HepG2 (cell line): ENCODE measurements around the gene WDR27. TPM values are rescaled to one million over a fixed set of nuclear protein-coding genes. Genes with fewer than 3 reads are reported as not detected.

ENCODE experiments used
- ATAC-seq: fragments of 200-7000 bp; cut with Tn5 transposase; 3 replicates; pipeline ENCODE4 v1.9.1; 2020; ENCODE audit warnings: mild to moderate bottlenecking, moderate library complexity
- BruUV-seq: library from RNA; stranded (reverse); fragments of 400-500 nt; replicated peaks from 2 replicates; lab custom pipeline; 2021; lab: Mats Ljungman, UMichigan
- CTCF ChIA-PET: fragments of 300-600 bp; formaldehyde crosslinking; extraction: SDS; loops from one replicate; lab custom pipeline; 2021; ENCODE audit warnings: low total read pairs, inconsistent platforms, low intra/inter-chr PET ratio; lab: Yijun Ruan, JAX
- POLR2A ChIA-PET: fragments of 350-600 bp; sonication (Branson Sonifier 250); formaldehyde crosslinking; loops from one replicate; lab custom pipeline; 2020; ENCODE audit warnings: antibody characterized with exemption, inconsistent platforms; lab: Yijun Ruan, JAX
- DNase-seq: peaks from one replicate; pipeline ENCODE4 v3.0.0-alpha.2; 2015; ENCODE audit warnings: low spot score
- FAIRE-seq: peaks from 3 replicates; lab custom pipeline; 2011; peaks lifted over from hg19 to GRCh38; lab: Jason Lieb, UNC
- H2AFZ ChIP-seq: one replicate; pipeline ENCODE4 v1.6.1; 2011; ENCODE audit warnings: low read length, inconsistent platforms
- H3K27ac ChIP-seq: fragments of 300-600 bp; 3 replicates; pipeline ENCODE4 v1.8.0; 2011; ENCODE audit warnings: mixed run types, mild to moderate bottlenecking, mixed read lengths, low read length, inconsistent platforms; ENCODE audit not compliant: insufficient read depth; ENCODE audit errors: extremely low read length
- H3K27me3 ChIP-seq, 2 experiments: fragments of 200-600 bp in 1 of 2; 2 replicates in 1 of 2; 3 replicates in 1 of 2; pipeline versions ENCODE4 v1.6.0 to v1.8.0; 2011; ENCODE audit warnings: low read length in 2 of 2, mild to moderate bottlenecking in 2 of 2, moderate library complexity in 2 of 2, inconsistent platforms in 1 of 2; ENCODE audit not compliant: insufficient read depth in 2 of 2, control insufficient read depth in 1 of 2
- H3K36me3 ChIP-seq, 2 experiments: fragments of 200-600 bp in 1 of 2; replicated peaks in 1 of 2; 2 replicates in 1 of 2; 3 replicates in 1 of 2; pipeline versions ENCODE4 v1.5.1 to v1.8.0; 2011; ENCODE audit warnings: low read length in 2 of 2, inconsistent platforms in 1 of 2; ENCODE audit not compliant: insufficient read depth in 2 of 2, control insufficient read depth in 1 of 2
- H3K4me1 ChIP-seq: 2 replicates; pipeline ENCODE4 v1.5.1; 2012; ENCODE audit warnings: low read length, inconsistent platforms; ENCODE audit not compliant: insufficient read depth
- H3K4me2 ChIP-seq: 2 replicates; pipeline ENCODE4 v1.6.0; 2011; ENCODE audit warnings: low read depth, low read length, inconsistent platforms
- H3K4me3 ChIP-seq, 3 experiments: fragments of 200-600 bp in 1 of 3; sonication (generic), shearing (Covaris generic) in 1 of 3; replicated peaks in 1 of 3; 2 replicates each; pipeline ENCODE4 v1.5.1; 2011 to 2016; ENCODE audit warnings: low read length in 3 of 3, inconsistent platforms in 2 of 3, low read depth in 2 of 3, mild to moderate bottlenecking in 2 of 3, control low read depth in 1 of 3, mixed read lengths in 1 of 3; ENCODE audit not compliant: insufficient read depth in 1 of 3
- H3K79me2 ChIP-seq: one replicate; pipeline ENCODE4 v1.6.1; 2011; ENCODE audit warnings: low read length, inconsistent platforms; ENCODE audit not compliant: insufficient read depth
- H3K9ac ChIP-seq: 2 replicates; pipeline ENCODE4 v1.6.0; 2011; ENCODE audit warnings: mild to moderate bottlenecking, low read depth, low read length, inconsistent platforms; ENCODE audit not compliant: insufficient read depth
- H3K9me3 ChIP-seq: 2 replicates; pipeline ENCODE4 v1.5.1; 2012; ENCODE audit warnings: mild to moderate bottlenecking, low read length
- H4K20me1 ChIP-seq: 2 replicates; pipeline ENCODE4 v1.6.0; 2011; ENCODE audit warnings: inconsistent platforms, mild to moderate bottlenecking, low read length, moderate library complexity; ENCODE audit not compliant: insufficient read depth
- HNF4A ChIP-seq: sonication (generic); formaldehyde crosslinking; IDR thresholded peaks from 2 replicates; pipeline ENCODE4 v1.4.0; 2020; ENCODE audit warnings: missing genetic modification reagents
- MLLT10 ChIP-seq: sonication (generic); formaldehyde crosslinking; IDR thresholded peaks from 2 replicates; pipeline ENCODE4 v1.4.0; 2020; ENCODE audit warnings: missing genetic modification reagents
- SALL1 ChIP-seq: sonication (generic); formaldehyde crosslinking; IDR thresholded peaks from 2 replicates; pipeline ENCODE4 v1.8.0; 2022; ENCODE audit warnings: mild to moderate bottlenecking, missing genetic modification reagents
- SPEN ChIP-seq: sonication (generic); formaldehyde crosslinking; IDR thresholded peaks from 2 replicates; pipeline ENCODE4 v1.5.1; 2020; ENCODE audit warnings: low read depth, mild to moderate bottlenecking, missing genetic modification reagents
- STAG1 ChIP-seq: sonication (generic); formaldehyde crosslinking; IDR thresholded peaks from 2 replicates; pipeline ENCODE4 v1.4.0; 2020; ENCODE audit warnings: missing genetic modification reagents
- ZNF274 ChIP-seq: sonication (generic); formaldehyde crosslinking; IDR thresholded peaks from 2 replicates; pipeline ENCODE4 v1.5.1; 2020; ENCODE audit warnings: mild to moderate bottlenecking, missing genetic modification reagents
- WGBS: methylation state at CpG from one replicate; pipeline ENCODE4 v1.1.6; 2017; ENCODE audit warnings: low lambda C conversion rate; 5-methylcytosine and 5-hydroxymethylcytosine counted together
- in situ Hi-C: cut with HindIII; loops from 2 replicates; pipeline ENCODE4 v1.10.0; 2017; ENCODE audit warnings: low pct_unique_long_range_greater_than_20kb; ENCODE audit not compliant: extremely low pct_ligation_motif_present
- intact Hi-C: fragments of 100-400 bp; cut with micrococcal nuclease; formaldehyde crosslinking; loops from one replicate; pipeline ENCODE4 v1.10.0; 2022; ENCODE audit not compliant: unreplicated experiment
- polyA plus RNA-seq, 8 experiments: library from polyadenylated mRNA; depleted of rRNA in 3 of 8; stranded (reverse) in 7 of 8; unstranded in 1 of 8; fragments of >200 nt; fragmentation: Illumina TruSeq in 4 of 8; extraction: Trizol in 4 of 8; gene quantifications; 2 replicates each; pipeline versions ENCODE4 v1.2.1 to v1.2.3, GENCODE V29; 2011 to 2016; ENCODE audit warnings: low read depth in 4 of 8, missing spikeins in 1 of 8, mixed read lengths in 1 of 8; ENCODE audit not compliant: insufficient read depth in 1 of 8
- total RNA-seq, 5 experiments: library from RNA; depleted of rRNA; stranded (reverse); fragments of >200 nt; fragmentation: Illumina TruSeq; extraction: Trizol; gene quantifications; 2 replicates each; pipeline ENCODE4 v1.2.3, GENCODE V29; 2016; ENCODE audit warnings: low read depth in 1 of 5
- TF ChIP-seq, protein P1 (sequence below): sonication (generic); formaldehyde crosslinking; IDR thresholded peaks from 2 replicates; pipeline ENCODE4 v1.4.0; 2020; ENCODE audit warnings: mild to moderate bottlenecking, missing genetic modification reagents
- TF ChIP-seq, protein P2 (sequence below): sonication (generic); formaldehyde crosslinking; IDR thresholded peaks from 2 replicates; pipeline ENCODE4 v1.5.0; 2020; ENCODE audit warnings: mild to moderate bottlenecking, missing genetic modification reagents, moderate library complexity
- TF ChIP-seq, protein P3 (sequence below): sonication (generic); formaldehyde crosslinking; IDR thresholded peaks from 2 replicates; pipeline ENCODE4 v1.4.0; 2020; ENCODE audit warnings: missing genetic modification reagents
- TF ChIP-seq, protein P4 (sequence below): sonication (generic); formaldehyde crosslinking; IDR thresholded peaks from 2 replicates; pipeline ENCODE4 v1.5.1; 2020; ENCODE audit warnings: mild to moderate bottlenecking, missing genetic modification reagents, moderate library complexity

Gene WDR27
- total and polyA plus RNA-seq, 2 of the 13 experiments (the other 11 are each of a cell fraction or from before 2014, with no cell fraction given), result 34.1 to 80.3 TPM

DNA sequence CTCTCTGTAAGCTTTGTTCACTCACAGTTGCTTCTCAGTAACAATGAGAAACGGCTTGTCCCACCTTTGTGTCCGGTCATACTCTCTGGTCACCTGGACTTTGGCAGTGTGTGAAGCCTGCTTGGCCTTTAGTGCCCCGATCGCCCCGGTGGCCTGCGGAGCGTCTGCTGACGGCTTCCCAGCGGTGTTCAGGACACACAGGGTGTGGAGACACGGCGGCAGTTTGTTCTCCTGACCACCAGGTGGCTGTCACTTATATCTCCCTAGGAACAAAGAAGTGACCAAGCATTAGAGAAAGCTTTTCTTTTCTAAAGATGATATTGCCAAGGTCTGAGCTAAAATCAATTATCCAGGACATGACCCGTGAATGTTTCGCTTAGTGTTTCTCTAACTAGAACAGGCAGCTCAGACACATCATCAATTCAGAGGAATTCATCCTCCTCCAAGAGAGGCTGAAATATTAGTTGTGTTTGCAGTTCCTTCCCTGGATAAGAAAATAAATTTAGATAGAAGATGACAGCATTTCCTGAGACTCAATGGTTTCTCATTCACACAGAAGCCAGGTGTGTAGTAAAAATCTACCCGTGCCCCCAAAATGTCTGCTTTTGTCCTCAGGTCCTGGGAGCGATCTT, 280.8 kb downstream of the WDR27 start:
- H3K4me1 ChIP-seq, result peaks cover 15% of the 10 kb centered on the region; the same call in 1 of the 2 replicates
- TF ChIP-seq STAG1 (CRISPR knock-in tag) (peak; percentile 25), SALL1 (CRISPR knock-in tag) (peak; percentile 23; the same call in 1 of the 2 replicates), MLLT10 (CRISPR knock-in tag) (no peak), HNF4A (peak; percentile 36; the same call in 1 of the 2 replicates), ZNF274 (CRISPR knock-in tag) (0 out of 2 replicates have a peak, but pooled peaks have one; percentile 26), SPEN (CRISPR knock-in tag) (no peak)
- TF ChIP-seq, protein P1, sequence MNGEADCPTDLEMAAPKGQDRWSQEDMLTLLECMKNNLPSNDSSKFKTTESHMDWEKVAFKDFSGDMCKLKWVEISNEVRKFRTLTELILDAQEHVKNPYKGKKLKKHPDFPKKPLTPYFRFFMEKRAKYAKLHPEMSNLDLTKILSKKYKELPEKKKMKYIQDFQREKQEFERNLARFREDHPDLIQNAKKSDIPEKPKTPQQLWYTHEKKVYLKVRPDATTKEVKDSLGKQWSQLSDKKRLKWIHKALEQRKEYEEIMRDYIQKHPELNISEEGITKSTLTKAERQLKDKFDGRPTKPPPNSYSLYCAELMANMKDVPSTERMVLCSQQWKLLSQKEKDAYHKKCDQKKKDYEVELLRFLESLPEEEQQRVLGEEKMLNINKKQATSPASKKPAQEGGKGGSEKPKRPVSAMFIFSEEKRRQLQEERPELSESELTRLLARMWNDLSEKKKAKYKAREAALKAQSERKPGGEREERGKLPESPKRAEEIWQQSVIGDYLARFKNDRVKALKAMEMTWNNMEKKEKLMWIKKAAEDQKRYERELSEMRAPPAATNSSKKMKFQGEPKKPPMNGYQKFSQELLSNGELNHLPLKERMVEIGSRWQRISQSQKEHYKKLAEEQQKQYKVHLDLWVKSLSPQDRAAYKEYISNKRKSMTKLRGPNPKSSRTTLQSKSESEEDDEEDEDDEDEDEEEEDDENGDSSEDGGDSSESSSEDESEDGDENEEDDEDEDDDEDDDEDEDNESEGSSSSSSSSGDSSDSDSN (CRISPR knock-in tag), result peak; percentile 41; the same call in 1 of the 2 replicates
- TF ChIP-seq, protein P2, sequence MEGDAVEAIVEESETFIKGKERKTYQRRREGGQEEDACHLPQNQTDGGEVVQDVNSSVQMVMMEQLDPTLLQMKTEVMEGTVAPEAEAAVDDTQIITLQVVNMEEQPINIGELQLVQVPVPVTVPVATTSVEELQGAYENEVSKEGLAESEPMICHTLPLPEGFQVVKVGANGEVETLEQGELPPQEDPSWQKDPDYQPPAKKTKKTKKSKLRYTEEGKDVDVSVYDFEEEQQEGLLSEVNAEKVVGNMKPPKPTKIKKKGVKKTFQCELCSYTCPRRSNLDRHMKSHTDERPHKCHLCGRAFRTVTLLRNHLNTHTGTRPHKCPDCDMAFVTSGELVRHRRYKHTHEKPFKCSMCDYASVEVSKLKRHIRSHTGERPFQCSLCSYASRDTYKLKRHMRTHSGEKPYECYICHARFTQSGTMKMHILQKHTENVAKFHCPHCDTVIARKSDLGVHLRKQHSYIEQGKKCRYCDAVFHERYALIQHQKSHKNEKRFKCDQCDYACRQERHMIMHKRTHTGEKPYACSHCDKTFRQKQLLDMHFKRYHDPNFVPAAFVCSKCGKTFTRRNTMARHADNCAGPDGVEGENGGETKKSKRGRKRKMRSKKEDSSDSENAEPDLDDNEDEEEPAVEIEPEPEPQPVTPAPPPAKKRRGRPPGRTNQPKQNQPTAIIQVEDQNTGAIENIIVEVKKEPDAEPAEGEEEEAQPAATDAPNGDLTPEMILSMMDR, result peak; percentile 62
- TF ChIP-seq, protein P3, sequence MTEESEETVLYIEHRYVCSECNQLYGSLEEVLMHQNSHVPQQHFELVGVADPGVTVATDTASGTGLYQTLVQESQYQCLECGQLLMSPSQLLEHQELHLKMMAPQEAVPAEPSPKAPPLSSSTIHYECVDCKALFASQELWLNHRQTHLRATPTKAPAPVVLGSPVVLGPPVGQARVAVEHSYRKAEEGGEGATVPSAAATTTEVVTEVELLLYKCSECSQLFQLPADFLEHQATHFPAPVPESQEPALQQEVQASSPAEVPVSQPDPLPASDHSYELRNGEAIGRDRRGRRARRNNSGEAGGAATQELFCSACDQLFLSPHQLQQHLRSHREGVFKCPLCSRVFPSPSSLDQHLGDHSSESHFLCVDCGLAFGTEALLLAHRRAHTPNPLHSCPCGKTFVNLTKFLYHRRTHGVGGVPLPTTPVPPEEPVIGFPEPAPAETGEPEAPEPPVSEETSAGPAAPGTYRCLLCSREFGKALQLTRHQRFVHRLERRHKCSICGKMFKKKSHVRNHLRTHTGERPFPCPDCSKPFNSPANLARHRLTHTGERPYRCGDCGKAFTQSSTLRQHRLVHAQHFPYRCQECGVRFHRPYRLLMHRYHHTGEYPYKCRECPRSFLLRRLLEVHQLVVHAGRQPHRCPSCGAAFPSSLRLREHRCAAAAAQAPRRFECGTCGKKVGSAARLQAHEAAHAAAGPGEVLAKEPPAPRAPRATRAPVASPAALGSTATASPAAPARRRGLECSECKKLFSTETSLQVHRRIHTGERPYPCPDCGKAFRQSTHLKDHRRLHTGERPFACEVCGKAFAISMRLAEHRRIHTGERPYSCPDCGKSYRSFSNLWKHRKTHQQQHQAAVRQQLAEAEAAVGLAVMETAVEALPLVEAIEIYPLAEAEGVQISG (CRISPR knock-in tag), result 0 out of 2 replicates have a peak, but pooled peaks have one; percentile 22
- TF ChIP-seq, protein P4, sequence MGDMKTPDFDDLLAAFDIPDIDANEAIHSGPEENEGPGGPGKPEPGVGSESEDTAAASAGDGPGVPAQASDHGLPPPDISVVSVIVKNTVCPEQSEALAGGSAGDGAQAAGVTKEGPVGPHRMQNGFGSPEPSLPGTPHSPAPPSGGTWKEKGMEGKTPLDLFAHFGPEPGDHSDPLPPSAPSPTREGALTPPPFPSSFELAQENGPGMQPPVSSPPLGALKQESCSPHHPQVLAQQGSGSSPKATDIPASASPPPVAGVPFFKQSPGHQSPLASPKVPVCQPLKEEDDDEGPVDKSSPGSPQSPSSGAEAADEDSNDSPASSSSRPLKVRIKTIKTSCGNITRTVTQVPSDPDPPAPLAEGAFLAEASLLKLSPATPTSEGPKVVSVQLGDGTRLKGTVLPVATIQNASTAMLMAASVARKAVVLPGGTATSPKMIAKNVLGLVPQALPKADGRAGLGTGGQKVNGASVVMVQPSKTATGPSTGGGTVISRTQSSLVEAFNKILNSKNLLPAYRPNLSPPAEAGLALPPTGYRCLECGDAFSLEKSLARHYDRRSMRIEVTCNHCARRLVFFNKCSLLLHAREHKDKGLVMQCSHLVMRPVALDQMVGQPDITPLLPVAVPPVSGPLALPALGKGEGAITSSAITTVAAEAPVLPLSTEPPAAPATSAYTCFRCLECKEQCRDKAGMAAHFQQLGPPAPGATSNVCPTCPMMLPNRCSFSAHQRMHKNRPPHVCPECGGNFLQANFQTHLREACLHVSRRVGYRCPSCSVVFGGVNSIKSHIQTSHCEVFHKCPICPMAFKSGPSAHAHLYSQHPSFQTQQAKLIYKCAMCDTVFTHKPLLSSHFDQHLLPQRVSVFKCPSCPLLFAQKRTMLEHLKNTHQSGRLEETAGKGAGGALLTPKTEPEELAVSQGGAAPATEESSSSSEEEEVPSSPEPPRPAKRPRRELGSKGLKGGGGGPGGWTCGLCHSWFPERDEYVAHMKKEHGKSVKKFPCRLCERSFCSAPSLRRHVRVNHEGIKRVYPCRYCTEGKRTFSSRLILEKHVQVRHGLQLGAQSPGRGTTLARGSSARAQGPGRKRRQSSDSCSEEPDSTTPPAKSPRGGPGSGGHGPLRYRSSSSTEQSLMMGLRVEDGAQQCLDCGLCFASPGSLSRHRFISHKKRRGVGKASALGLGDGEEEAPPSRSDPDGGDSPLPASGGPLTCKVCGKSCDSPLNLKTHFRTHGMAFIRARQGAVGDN (CRISPR knock-in tag), result 0 out of 2 replicates have a peak, but pooled peaks have one; percentile 28
- H4K20me1 ChIP-seq, result no peaks in the 10 kb centered on the region
- no peak overlapping the region for H2AFZ ChIP-seq
- POLR2A ChIA-PET, result no interaction called here
- peaks cover 2 to 38% of the 10 kb centered on the region in 2 experiments; a peak in 4 of 5 replicates for H3K27me3 ChIP-seq
- intact Hi-C loops (no loop called here), in situ Hi-C loops (no loop called here)
- peak overlapping the region; percentile 39 for H3K4me2 ChIP-seq
- WGBS, result 8% methylated on average over 15 of the region's 15 CpGs
- H3K9me3 ChIP-seq, result no peaks in the 10 kb centered on the region
- CTCF ChIA-PET, result no interaction called here
- no peak overlapping the region for H3K27ac ChIP-seq
- ATAC-seq (peak; percentile 94), DNase-seq (peak; percentile 22), FAIRE-seq (no peak)
- no peak overlapping the region for H3K9ac ChIP-seq
- no TSS peak for BruUV-seq
- no peaks in the 10 kb centered on the region for H3K79me2 ChIP-seq
- H3K36me3 ChIP-seq, result no peaks in the 10 kb centered on the region
- no peak overlapping the region for H3K4me3 ChIP-seq
